ENCODE measurements around the gene NUAK1. TPM values are rescaled to one million over a fixed set of nuclear protein-coding genes. Genes with fewer than 3 reads are reported as not detected.

Gene NUAK1
- total RNA-seq, 1 donor from 2014 or later, result 16.6 TPM

DNA sequence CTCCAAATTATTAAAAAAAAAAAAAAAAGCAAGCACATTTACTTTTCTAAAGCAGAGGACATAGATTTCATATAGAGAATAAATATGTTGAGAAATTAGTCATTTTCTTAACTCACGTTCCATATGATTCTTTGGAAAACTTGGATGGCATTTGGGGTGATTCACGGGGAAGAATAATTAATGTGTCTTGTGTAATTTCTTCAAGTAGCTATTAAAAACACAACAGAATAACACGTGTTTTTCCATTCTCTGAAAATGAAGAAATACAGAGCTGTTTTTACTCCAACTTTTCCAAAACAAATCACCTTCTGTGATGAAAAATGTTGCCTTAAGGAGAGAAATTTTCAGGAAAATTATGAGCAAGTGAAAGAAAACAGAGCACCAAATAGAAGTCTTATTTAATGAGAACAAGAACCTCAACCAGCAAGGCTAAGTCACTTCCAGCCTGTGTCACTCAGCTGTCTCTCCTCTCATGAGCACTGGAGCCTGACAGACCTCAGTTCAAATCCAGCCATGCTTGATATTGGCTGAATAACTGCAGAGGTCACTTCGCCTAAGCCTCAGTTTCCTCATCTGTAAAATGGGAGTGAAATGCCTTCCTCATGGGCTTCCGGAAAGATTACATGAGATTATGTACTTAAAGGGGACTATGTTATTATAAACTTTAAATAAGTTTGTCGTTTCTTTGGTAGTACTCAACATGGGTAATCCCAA, 42.8 kb upstream of the NUAK1 start:
- TF ChIP-seq, protein P1, sequence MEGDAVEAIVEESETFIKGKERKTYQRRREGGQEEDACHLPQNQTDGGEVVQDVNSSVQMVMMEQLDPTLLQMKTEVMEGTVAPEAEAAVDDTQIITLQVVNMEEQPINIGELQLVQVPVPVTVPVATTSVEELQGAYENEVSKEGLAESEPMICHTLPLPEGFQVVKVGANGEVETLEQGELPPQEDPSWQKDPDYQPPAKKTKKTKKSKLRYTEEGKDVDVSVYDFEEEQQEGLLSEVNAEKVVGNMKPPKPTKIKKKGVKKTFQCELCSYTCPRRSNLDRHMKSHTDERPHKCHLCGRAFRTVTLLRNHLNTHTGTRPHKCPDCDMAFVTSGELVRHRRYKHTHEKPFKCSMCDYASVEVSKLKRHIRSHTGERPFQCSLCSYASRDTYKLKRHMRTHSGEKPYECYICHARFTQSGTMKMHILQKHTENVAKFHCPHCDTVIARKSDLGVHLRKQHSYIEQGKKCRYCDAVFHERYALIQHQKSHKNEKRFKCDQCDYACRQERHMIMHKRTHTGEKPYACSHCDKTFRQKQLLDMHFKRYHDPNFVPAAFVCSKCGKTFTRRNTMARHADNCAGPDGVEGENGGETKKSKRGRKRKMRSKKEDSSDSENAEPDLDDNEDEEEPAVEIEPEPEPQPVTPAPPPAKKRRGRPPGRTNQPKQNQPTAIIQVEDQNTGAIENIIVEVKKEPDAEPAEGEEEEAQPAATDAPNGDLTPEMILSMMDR (IDR thresholded peaks at IDR 0.05; ENCODE audit: unreplicated experiment), result no peak
- Mint-ChIP-seq H3K4me3 (ENCODE audit: unreplicated experiment) (no peak overlapping the region), H3K36me3 (ENCODE audit: low read depth, unreplicated experiment) (no peaks in the 10 kb centered on the region), H3K27me3 (ENCODE audit: unreplicated experiment) (no peaks in the 10 kb centered on the region), H3K4me1 (ENCODE audit: unreplicated experiment) (no peaks in the 10 kb centered on the region), H3K9me3 (ENCODE audit: unreplicated experiment) (no peaks in the 10 kb centered on the region), H3K27ac (ENCODE audit: unreplicated experiment) (no peak overlapping the region)
- no peak for DNase-seq (ENCODE audit: low spot score)

DNA sequence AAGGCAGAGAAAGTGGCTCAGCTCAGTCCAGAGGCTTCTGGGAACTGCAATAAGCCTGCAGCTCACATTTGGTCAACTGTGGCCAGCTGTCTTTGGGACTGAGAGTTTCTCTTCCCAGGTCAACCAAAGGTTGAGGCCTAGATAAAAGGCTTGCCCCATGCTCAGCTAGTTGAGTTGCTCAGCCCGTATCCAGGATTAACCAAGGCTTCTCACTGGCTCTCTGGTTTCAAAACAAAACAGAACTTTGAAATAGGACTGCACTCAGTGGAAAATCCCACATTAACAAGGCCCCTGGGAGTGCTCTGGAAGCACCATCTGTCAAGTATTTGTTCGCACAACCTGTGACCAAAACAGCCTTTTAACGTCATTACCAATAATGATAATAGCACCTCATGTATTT, 40.3 kb upstream of the NUAK1 start:
- no peaks in the 10 kb centered on the region for H3K9me3 Mint-ChIP-seq (ENCODE audit: unreplicated experiment)
- H3K4me3 Mint-ChIP-seq (ENCODE audit: unreplicated experiment), result no peak overlapping the region
- DNase-seq (ENCODE audit: low spot score), result no peak
- H3K27me3 Mint-ChIP-seq (ENCODE audit: unreplicated experiment), result no peaks in the 10 kb centered on the region
- TF ChIP-seq, protein P1 (IDR thresholded peaks at IDR 0.05; ENCODE audit: unreplicated experiment), result no peak
- H3K4me1 Mint-ChIP-seq (ENCODE audit: unreplicated experiment), result no peaks in the 10 kb centered on the region
- no peaks in the 10 kb centered on the region for H3K36me3 Mint-ChIP-seq (ENCODE audit: low read depth, unreplicated experiment)
- H3K27ac Mint-ChIP-seq (ENCODE audit: unreplicated experiment), result no peak overlapping the region

DNA sequence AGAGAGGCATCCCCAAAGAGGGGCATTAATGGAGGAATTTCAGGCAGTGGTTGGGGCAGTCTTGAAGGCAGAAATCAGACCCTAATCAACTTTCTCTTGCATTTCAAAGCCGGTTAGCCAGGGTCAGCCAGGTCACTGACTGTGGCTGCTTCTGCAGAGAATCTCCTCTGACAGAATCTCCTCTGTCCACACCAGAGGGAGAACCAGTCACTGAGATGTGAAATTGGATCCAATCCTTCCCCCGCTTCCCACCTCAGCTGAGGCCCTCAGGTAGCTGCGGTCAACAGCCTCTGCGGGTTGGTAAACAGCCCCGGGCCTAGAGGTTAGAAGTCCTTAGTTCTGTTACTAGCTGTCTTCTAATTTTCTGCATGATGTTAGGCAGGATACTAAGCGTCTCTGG, 39.8 kb upstream of the NUAK1 start:
- DNase-seq (ENCODE audit: low spot score), result no peak
- no peaks in the 10 kb centered on the region for H3K9me3 Mint-ChIP-seq (ENCODE audit: unreplicated experiment)
- no peaks in the 10 kb centered on the region for H3K36me3 Mint-ChIP-seq (ENCODE audit: low read depth, unreplicated experiment)
- TF ChIP-seq, protein P1 (IDR thresholded peaks at IDR 0.05; ENCODE audit: unreplicated experiment), result no peak
- H3K27me3 Mint-ChIP-seq (ENCODE audit: unreplicated experiment), result no peaks in the 10 kb centered on the region
- no peak overlapping the region for H3K27ac Mint-ChIP-seq (ENCODE audit: unreplicated experiment)
- no peak overlapping the region for H3K4me3 Mint-ChIP-seq (ENCODE audit: unreplicated experiment)
- no peaks in the 10 kb centered on the region for H3K4me1 Mint-ChIP-seq (ENCODE audit: unreplicated experiment)

DNA sequence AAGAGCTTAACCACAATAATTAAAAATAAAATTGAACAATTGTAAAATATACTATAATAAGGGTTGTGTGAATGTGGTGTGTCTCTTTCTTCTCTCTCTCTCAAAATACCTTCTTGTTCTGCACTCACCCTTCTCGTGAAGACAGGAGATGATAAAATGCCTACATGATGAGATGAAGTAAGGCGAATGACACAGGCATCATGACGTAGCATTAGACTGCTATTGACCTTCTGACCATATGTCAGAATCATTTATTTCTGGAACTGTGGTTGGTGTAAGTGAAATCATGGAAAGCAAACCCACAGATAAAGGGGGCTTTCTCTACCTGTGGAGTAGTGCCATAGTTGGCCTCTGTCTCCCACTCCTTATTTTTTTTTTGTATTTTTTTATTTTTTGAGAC, 37.8 kb upstream of the NUAK1 start:
- H3K27ac Mint-ChIP-seq (ENCODE audit: unreplicated experiment), result no peak overlapping the region
- DNase-seq (ENCODE audit: low spot score), result no peak
- H3K4me3 Mint-ChIP-seq (ENCODE audit: unreplicated experiment), result no peak overlapping the region
- H3K36me3 Mint-ChIP-seq (ENCODE audit: low read depth, unreplicated experiment), result no peaks in the 10 kb centered on the region
- TF ChIP-seq, protein P1 (IDR thresholded peaks at IDR 0.05; ENCODE audit: unreplicated experiment), result no peak
- H3K9me3 Mint-ChIP-seq (ENCODE audit: unreplicated experiment), result no peaks in the 10 kb centered on the region
- H3K27me3 Mint-ChIP-seq (ENCODE audit: unreplicated experiment), result no peaks in the 10 kb centered on the region
- H3K4me1 Mint-ChIP-seq (ENCODE audit: unreplicated experiment), result no peaks in the 10 kb centered on the region

DNA sequence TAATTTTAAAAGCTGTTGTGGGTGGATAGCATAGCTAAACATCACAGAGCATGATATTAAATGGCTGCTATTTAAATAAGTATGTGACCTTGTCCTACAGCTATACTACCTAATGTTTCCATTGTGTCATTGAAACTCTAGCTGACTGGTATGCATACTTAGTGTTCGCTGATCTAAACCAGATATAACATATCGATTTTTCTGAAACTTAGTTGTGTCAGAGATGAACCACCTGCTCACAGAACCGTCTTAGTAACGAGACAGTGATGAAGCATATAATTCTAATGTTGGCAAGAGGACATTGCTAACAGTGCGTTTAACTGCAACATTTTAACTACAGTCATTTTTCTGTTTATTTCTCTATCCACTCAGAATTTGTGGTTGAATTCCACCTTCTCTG, 36.1 kb upstream of the NUAK1 start:
- H3K4me1 Mint-ChIP-seq (ENCODE audit: unreplicated experiment), result no peaks in the 10 kb centered on the region
- H3K9me3 Mint-ChIP-seq (ENCODE audit: unreplicated experiment), result no peaks in the 10 kb centered on the region
- H3K4me3 Mint-ChIP-seq (ENCODE audit: unreplicated experiment), result no peak overlapping the region
- TF ChIP-seq, protein P1 (IDR thresholded peaks at IDR 0.05; ENCODE audit: unreplicated experiment), result no peak
- H3K27me3 Mint-ChIP-seq (ENCODE audit: unreplicated experiment), result no peaks in the 10 kb centered on the region
- no peak for DNase-seq (ENCODE audit: low spot score)
- H3K36me3 Mint-ChIP-seq (ENCODE audit: low read depth, unreplicated experiment), result no peaks in the 10 kb centered on the region
- no peak overlapping the region for H3K27ac Mint-ChIP-seq (ENCODE audit: unreplicated experiment)
